Activated CD4-positive, alpha-beta T cell treated with anti-CD3 and anti-CD28 coated beads for 4 hours (primary cell): Measurements from ENCODE around the gene GTF2A1.
"Not testable (repeated sequence)": the region's sequence is repeated elsewhere in the genome, so short reads cannot be mapped to it uniquely, and the experiment has no call there.

Experiments
- DNase-seq, 2 donors: peaks; one replicate each; pipeline ENCODE4 v3.0.0-alpha.2; 2020

The GTF2A1 gene

GRCh38 chr14:81220830-81221578, at the start of gene GTF2A1:
Gene GTF2A1, minus strand, starts transcription at chr14:81220959. Its CDS starts 441 bp downstream, at chr14:81220518.
- DNase-seq: peak; percentile 91 to 94

- DNase-seq: no peak
Measured at GRCh38 chr14:81269979-81270375, 49.2 kb upstream of the GTF2A1 start.

- DNase-seq: peak in 1 of 2 donors; percentile 15
Measured at GRCh38 chr14:81269100-81269978, 48.6 kb upstream of the GTF2A1 start.

GRCh38 chr14:81268016-81268416, 47.3 kb upstream of the GTF2A1 start:
- DNase-seq: no peak

- no peak for DNase-seq
Measured at GRCh38 chr14:81265636-81266169, 44.9 kb upstream of the GTF2A1 start.

GRCh38 chr14:81264671-81265070, 43.9 kb upstream of the GTF2A1 start:
- no peak for DNase-seq

GRCh38 chr14:81263777-81264410, 43.1 kb upstream of the GTF2A1 start:
- no peak for DNase-seq

- DNase-seq: no peak
Measured at GRCh38 chr14:81261176-81261575, 40.4 kb upstream of the GTF2A1 start.

GRCh38 chr14:81260732-81261131, 40.0 kb upstream of the GTF2A1 start:
- DNase-seq: no peak

- DNase-seq: no peak
Measured at GRCh38 chr14:81256289-81256960, 35.7 kb upstream of the GTF2A1 start.

GRCh38 chr14:81252278-81252677, 31.5 kb upstream of the GTF2A1 start:
- DNase-seq: no peak

- DNase-seq: no peak
Measured at GRCh38 chr14:81247271-81247766, 26.6 kb upstream of the GTF2A1 start.

GRCh38 chr14:81246461-81247270, 25.9 kb upstream of the GTF2A1 start:
- no peak for DNase-seq

- no peak for DNase-seq
Measured at GRCh38 chr14:81245771-81246170, 25.0 kb upstream of the GTF2A1 start.

GRCh38 chr14:81244431-81244830, 23.7 kb upstream of the GTF2A1 start:
- not testable (repeated sequence) for DNase-seq

- DNase-seq: no peak
Measured at GRCh38 chr14:81243499-81243898, 22.7 kb upstream of the GTF2A1 start.

- DNase-seq: not testable (repeated sequence)
Measured at GRCh38 chr14:81236849-81237248, 16.1 kb upstream of the GTF2A1 start.

- no peak for DNase-seq
Measured at GRCh38 chr14:81236138-81236537, 15.4 kb upstream of the GTF2A1 start.

GRCh38 chr14:81235096-81235495, 14.3 kb upstream of the GTF2A1 start:
- DNase-seq: no peak

GRCh38 chr14:81234278-81234677, 13.5 kb upstream of the GTF2A1 start:
- no peak for DNase-seq

GRCh38 chr14:81233615-81234014, 12.9 kb upstream of the GTF2A1 start:
- no peak for DNase-seq

GRCh38 chr14:81231540-81231939, 10.8 kb upstream of the GTF2A1 start:
- no peak for DNase-seq
